ENCODE measurements around the gene FADS1.

Gene FADS1

DNA sequence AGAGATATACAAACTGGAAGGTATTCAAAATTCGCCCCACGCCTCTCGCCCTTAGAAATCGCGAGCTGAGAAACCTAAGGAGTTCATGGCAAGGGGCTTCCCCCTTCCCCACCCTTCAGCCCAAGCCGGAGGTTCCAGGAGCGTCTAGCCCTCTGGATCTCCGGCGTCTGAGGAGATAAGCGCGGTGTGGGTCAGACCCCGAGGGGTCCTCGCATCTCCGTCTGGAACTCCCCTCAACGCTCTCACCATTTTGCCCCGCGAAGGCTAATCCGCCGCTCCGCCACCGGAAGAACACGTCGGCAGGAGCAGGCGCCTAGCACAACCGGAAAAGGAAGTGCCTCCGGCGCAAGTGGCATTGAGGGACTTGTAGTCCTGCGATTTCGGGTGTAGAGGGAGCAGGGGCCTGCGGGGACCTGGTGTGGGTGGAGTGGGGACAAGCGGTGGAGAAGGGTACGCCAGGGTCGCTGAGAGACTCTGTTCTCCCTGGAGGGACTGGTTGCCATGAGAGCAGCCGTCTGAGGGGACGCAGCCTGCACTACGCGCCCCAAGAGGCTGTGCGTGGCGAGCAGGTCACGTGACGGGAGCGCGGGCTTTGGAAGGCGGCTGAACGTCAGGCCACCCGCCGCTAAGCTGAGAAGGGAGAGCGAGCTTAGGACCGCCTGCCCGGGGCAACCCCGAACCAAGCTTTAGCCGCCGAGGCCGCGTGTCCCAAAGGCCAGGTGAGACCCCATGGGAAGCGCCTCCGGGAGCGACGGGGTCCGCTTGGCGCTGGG is 24.3 kb downstream of the FADS1 start, which contains the start of the genes FEN1 and TMEM258:
Gene FEN1, plus strand, starts transcription at position 602 of the 773 bp plus-strand sequence. CDS start 2,451 bp downstream, outside the sequence.
Gene TMEM258, minus strand, starts transcription at position 290 of the 773 bp plus-strand sequence. Its CDS starts 41 bp downstream, at position 249.
- no peaks in the 10 kb centered on the region for H3K27me3 ChIP-seq (ENCODE audit: insufficient read depth, low read length)
- TF ChIP-seq, protein P1, sequence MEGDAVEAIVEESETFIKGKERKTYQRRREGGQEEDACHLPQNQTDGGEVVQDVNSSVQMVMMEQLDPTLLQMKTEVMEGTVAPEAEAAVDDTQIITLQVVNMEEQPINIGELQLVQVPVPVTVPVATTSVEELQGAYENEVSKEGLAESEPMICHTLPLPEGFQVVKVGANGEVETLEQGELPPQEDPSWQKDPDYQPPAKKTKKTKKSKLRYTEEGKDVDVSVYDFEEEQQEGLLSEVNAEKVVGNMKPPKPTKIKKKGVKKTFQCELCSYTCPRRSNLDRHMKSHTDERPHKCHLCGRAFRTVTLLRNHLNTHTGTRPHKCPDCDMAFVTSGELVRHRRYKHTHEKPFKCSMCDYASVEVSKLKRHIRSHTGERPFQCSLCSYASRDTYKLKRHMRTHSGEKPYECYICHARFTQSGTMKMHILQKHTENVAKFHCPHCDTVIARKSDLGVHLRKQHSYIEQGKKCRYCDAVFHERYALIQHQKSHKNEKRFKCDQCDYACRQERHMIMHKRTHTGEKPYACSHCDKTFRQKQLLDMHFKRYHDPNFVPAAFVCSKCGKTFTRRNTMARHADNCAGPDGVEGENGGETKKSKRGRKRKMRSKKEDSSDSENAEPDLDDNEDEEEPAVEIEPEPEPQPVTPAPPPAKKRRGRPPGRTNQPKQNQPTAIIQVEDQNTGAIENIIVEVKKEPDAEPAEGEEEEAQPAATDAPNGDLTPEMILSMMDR (IDR thresholded peaks at IDR 0.05; ENCODE audit: low read length): no peak
- TF ChIP-seq EZH2 (IDR thresholded peaks at IDR 0.05; ENCODE audit: borderline replicate concordance, low read length): no peak
- peak within 1 kb of the TSS; percentile 83 for H3K27ac ChIP-seq (ENCODE audit: low read depth, low read length, poor library complexity, severe bottlenecking)
- no peak within 1 kb of the TSS for H2AFZ ChIP-seq (ENCODE audit: low read length)
- H4K20me1 ChIP-seq (ENCODE audit: insufficient read depth, low read length): no peaks in the 10 kb centered on the region
- H3K4me1 ChIP-seq (ENCODE audit: insufficient read depth, low read length, severe bottlenecking): peaks cover 42% of the 10 kb centered on the region
- H3F3A ChIP-seq (ENCODE audit: insufficient read depth, low read length): peaks cover 4% of the 10 kb centered on the region; the same call in 1 of the 2 replicates
- peak within 1 kb of the TSS; percentile 95 for H3K4me3 ChIP-seq (ENCODE audit: low read depth, low read length, poor library complexity, severe bottlenecking)
- H3K9ac ChIP-seq (ENCODE audit: low read length): peak within 1 kb of the TSS; percentile 81
- H3K4me2 ChIP-seq (ENCODE audit: low read length): peak within 1 kb of the TSS; percentile 67
- H3K9me2 ChIP-seq (ENCODE audit: low read depth, low read length): no peaks in the 10 kb centered on the region
- H3K9me3 ChIP-seq (ENCODE audit: low read length): no peaks in the 10 kb centered on the region
- H3K79me2 ChIP-seq (ENCODE audit: insufficient read depth, low read length): peaks cover 40% of the 10 kb centered on the region
- H3K36me3 ChIP-seq (ENCODE audit: insufficient read depth, low read length): peaks cover 56% of the 10 kb centered on the region

- Histone ChIP-seq H4K20me1 (ENCODE audit: insufficient read depth, low read length) (no peaks in the 10 kb centered on the region), H3K9me3 (ENCODE audit: low read length) (no peaks in the 10 kb centered on the region), H3K27ac (ENCODE audit: low read depth, low read length, poor library complexity, severe bottlenecking) (peak overlapping the region; percentile 83), H3K27me3 (ENCODE audit: insufficient read depth, low read length) (no peaks in the 10 kb centered on the region), H3K4me2 (ENCODE audit: low read length) (peak overlapping the region; percentile 67), H2AFZ (ENCODE audit: low read length) (no peak overlapping the region), H3K9ac (ENCODE audit: low read length) (peak overlapping the region; percentile 81), H3K79me2 (ENCODE audit: insufficient read depth, low read length) (peaks cover 34% of the 10 kb centered on the region), H3K9me2 (ENCODE audit: low read depth, low read length) (no peaks in the 10 kb centered on the region), H3K4me3 (ENCODE audit: low read depth, low read length, poor library complexity, severe bottlenecking) (peak overlapping the region; percentile 95), H3K4me1 (ENCODE audit: insufficient read depth, low read length, severe bottlenecking) (peaks cover 35% of the 10 kb centered on the region), H3F3A (ENCODE audit: insufficient read depth, low read length) (peaks cover 1% of the 10 kb centered on the region; the same call in 1 of the 2 replicates), H3K36me3 (ENCODE audit: insufficient read depth, low read length) (peaks cover 57% of the 10 kb centered on the region)
- TF ChIP-seq EZH2 (IDR thresholded peaks at IDR 0.05; ENCODE audit: borderline replicate concordance, low read length): no peak
- TF ChIP-seq, protein P1 (IDR thresholded peaks at IDR 0.05; ENCODE audit: low read length): no peak; the same call in 1 of the 2 replicates
These were observed 25.0 kb downstream of the FADS1 start for GRCh38 chr11:61791737-61792309.

DNA sequence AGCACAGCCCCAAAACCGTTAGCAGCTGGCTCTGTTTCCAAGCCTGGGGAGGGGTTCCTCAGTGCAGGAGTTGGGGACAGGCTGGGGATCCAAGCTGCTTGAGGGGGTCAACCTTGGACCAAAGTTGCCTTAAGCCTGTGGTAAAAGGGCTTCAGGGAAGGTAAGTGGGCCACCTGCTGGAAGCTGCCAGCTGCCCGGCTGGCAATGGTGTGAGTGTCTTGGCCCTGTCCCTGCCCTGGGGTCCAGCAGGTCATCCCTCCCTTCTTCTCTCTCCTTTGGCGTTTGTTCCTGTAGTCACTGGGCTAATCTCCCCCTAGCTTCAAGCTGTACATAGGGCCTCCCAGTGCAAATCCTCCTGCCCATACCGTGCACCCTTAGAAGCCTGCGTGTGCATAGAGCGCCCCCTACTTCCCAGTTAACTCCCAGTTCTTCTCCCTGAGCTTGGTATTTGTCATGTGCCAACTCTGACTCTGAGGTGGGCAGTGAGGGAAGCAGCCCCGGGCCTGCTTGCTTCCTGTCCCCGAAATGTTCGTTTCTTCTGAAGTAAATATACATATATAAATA is 28.8 kb downstream of the FADS1 start:
- Histone ChIP-seq H2AFZ (ENCODE audit: low read length) (no peak overlapping the region), H3K36me3 (ENCODE audit: insufficient read depth, low read length) (peaks cover 49% of the 10 kb centered on the region), H3K4me1 (ENCODE audit: insufficient read depth, low read length, severe bottlenecking) (peaks cover 9% of the 10 kb centered on the region), H3K9ac (ENCODE audit: low read length) (no peak overlapping the region), H3K4me3 (ENCODE audit: low read depth, low read length, poor library complexity, severe bottlenecking) (no peak overlapping the region), H3K27me3 (ENCODE audit: insufficient read depth, low read length) (no peaks in the 10 kb centered on the region), H3K27ac (ENCODE audit: low read depth, low read length, poor library complexity, severe bottlenecking) (no peak overlapping the region), H3K9me2 (ENCODE audit: low read depth, low read length) (no peaks in the 10 kb centered on the region), H4K20me1 (ENCODE audit: insufficient read depth, low read length) (no peaks in the 10 kb centered on the region), H3K4me2 (ENCODE audit: low read length) (no peak overlapping the region), H3K79me2 (ENCODE audit: insufficient read depth, low read length) (peaks cover 11% of the 10 kb centered on the region), H3F3A (ENCODE audit: insufficient read depth, low read length) (no peaks in the 10 kb centered on the region), H3K9me3 (ENCODE audit: low read length) (no peaks in the 10 kb centered on the region)
- TF ChIP-seq EZH2 (IDR thresholded peaks at IDR 0.05; ENCODE audit: borderline replicate concordance, low read length): no peak
- TF ChIP-seq, protein P1 (IDR thresholded peaks at IDR 0.05; ENCODE audit: low read length): peak; percentile 64
